Right kidney (tissue), 1 donor: ENCODE data around the gene MPHOSPH9.

Source experiments
- DNase-seq: peaks from one replicate; pipeline ENCODE4 v3.0.0-alpha.2; 2016

MPHOSPH9 gene

GRCh38 chr12:123129621-123130020 is 103.3 kb downstream of the MPHOSPH9 start:
- DNase-seq: no peak

- DNase-seq: no peak
These were observed 105.8 kb downstream of the MPHOSPH9 start for GRCh38 chr12:123127182-123127495.

GRCh38 chr12:123126294-123127181 is 106.4 kb downstream of the MPHOSPH9 start:
- no peak for DNase-seq

GRCh38 chr12:123122626-123123025 is 110.3 kb downstream of the MPHOSPH9 start:
- DNase-seq: no peak

GRCh38 chr12:123121670-123122069 is 111.3 kb downstream of the MPHOSPH9 start:
- no peak for DNase-seq

GRCh38 chr12:123120452-123121166 is 112.3 kb downstream of the MPHOSPH9 start:
- DNase-seq: no peak

GRCh38 chr12:123119808-123120207 is 113.1 kb downstream of the MPHOSPH9 start:
- DNase-seq: no peak

- no peak for DNase-seq
These were observed 114.4 kb downstream of the MPHOSPH9 start for GRCh38 chr12:123118497-123118896.

GRCh38 chr12:123115409-123116121 is 117.4 kb downstream of the MPHOSPH9 start:
- peak; percentile 39 for DNase-seq

- no peak for DNase-seq
These were observed 118.4 kb downstream of the MPHOSPH9 start for GRCh38 chr12:123114304-123115083.

GRCh38 chr12:123113026-123113425 is 119.9 kb downstream of the MPHOSPH9 start:
- no peak for DNase-seq

GRCh38 chr12:123111498-123112165 is 121.3 kb downstream of the MPHOSPH9 start:
- DNase-seq: no peak

- no peak for DNase-seq
These were observed 123.6 kb downstream of the MPHOSPH9 start for GRCh38 chr12:123109319-123109772.

- DNase-seq: no peak
These were observed 124.3 kb downstream of the MPHOSPH9 start for GRCh38 chr12:123108682-123109066.

- no peak for DNase-seq
These were observed 124.8 kb downstream of the MPHOSPH9 start for GRCh38 chr12:123107926-123108681.

GRCh38 chr12:123106640-123107359 is 126.1 kb downstream of the MPHOSPH9 start:
- DNase-seq: no peak

GRCh38 chr12:123105211-123105826 is 127.6 kb downstream of the MPHOSPH9 start:
- no peak for DNase-seq

- DNase-seq: no peak
These were observed 128.1 kb downstream of the MPHOSPH9 start for GRCh38 chr12:123104809-123105208.
